Measurements from ENCODE around the gene TMEM151B. TPM values are rescaled to one million over a fixed set of nuclear protein-coding genes. Genes with fewer than 3 reads are reported as not detected.
A peak's percentile ranks its signal among the peaks of the same experiment; 100 is the strongest.
"Not testable (repeated sequence)": the region's sequence is repeated elsewhere in the genome, so short reads cannot be mapped to it uniquely, and the experiment has no call there.

TMEM151B gene
- polyA plus RNA-seq, 3 donors from 2014 or later, result not detected

DNA sequence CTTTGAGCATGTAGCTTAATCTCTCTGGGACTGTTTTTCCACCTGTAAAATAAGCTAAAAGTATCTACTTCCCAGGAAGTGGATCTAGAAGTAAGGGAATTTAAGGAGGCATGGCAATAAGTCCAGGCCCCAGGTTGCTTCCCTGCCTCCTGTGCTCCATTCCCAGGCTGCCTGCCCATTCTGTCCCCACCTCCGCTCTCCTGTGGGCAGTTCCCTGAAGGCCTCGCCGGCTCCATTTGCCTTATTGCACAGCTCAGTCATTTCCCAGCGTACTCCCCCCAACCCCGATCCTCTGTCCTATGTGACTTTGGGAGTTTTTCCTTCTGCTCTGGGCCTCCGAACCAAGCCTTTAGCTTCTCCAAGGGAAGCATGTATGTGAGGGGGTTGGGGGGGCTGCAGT, 42.2 kb upstream of the TMEM151B start:
- Mint-ChIP-seq H3K4me3 (no peak overlapping the region), H3K36me3 (no peaks in the 10 kb centered on the region), H3K27ac (no peak overlapping the region), H3K4me1 (peaks cover 9 to 10% of the 10 kb centered on the region in 2 donors), H3K27me3 (ENCODE audit: low read depth in 3 of 3) (peaks cover 4 to 9% (median 6%) of the 10 kb centered on the region in 3 donors), H3K9me3 (no peaks in the 10 kb centered on the region)
- DNase-seq, result no peak

DNA sequence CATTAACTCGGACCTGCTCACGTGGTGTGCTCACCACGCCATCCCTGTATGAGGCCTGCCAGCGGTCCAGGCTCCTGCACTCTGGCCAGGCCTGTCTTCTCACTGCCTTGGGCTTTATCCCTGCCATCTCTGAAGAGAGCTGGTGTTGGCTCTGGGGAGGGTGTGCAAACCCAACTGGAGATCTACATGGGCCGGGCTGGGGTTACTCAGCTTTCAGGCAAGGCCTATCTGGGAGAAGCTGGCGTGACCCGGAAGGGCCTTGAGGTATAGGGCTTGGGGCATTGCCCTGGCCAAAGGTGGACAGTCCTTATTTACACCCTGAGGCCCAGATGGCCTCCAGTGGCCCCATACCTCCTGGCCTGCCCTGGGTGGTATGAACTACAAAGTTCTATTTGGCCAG, 41.8 kb upstream of the TMEM151B start:
- H3K9me3 Mint-ChIP-seq, result no peaks in the 10 kb centered on the region
- no peak overlapping the region for H3K4me3 Mint-ChIP-seq
- H3K36me3 Mint-ChIP-seq, result no peaks in the 10 kb centered on the region
- no peak overlapping the region for H3K27ac Mint-ChIP-seq
- peaks cover 9% of the 10 kb centered on the region in 2 donors for H3K4me1 Mint-ChIP-seq
- peaks cover 2 to 9% (median 6%) of the 10 kb centered on the region in 3 donors for H3K27me3 Mint-ChIP-seq (ENCODE audit: low read depth in 3 of 3)
- no peak for DNase-seq

DNA sequence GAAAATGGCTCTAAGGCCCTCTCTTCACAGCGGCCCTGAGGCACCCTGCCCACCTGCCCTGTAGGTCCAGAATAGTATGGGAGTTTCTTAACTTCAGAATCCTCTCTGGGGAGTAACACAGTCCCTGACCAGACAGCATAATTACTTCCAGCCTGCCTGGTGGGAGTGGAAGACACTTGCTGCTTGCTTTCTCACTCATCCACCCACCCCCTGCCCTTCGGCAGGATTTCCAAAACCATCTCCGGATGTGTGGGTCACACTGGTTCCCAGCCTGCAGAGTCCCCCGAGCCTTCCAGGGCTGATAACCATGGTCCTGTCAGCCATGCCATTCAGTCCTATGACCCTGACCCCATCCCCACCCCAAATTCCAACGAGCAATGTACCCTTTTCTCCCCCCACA, 41.4 kb upstream of the TMEM151B start:
- no peaks in the 10 kb centered on the region for H3K9me3 Mint-ChIP-seq
- peaks cover 8 to 9% of the 10 kb centered on the region in 2 donors for H3K4me1 Mint-ChIP-seq
- no peak overlapping the region for H3K27ac Mint-ChIP-seq
- DNase-seq, result no peak
- no peak overlapping the region for H3K4me3 Mint-ChIP-seq
- H3K36me3 Mint-ChIP-seq, result no peaks in the 10 kb centered on the region
- H3K27me3 Mint-ChIP-seq (ENCODE audit: low read depth in 3 of 3), result peaks cover 2 to 10% (median 6%) of the 10 kb centered on the region in 3 donors

DNA sequence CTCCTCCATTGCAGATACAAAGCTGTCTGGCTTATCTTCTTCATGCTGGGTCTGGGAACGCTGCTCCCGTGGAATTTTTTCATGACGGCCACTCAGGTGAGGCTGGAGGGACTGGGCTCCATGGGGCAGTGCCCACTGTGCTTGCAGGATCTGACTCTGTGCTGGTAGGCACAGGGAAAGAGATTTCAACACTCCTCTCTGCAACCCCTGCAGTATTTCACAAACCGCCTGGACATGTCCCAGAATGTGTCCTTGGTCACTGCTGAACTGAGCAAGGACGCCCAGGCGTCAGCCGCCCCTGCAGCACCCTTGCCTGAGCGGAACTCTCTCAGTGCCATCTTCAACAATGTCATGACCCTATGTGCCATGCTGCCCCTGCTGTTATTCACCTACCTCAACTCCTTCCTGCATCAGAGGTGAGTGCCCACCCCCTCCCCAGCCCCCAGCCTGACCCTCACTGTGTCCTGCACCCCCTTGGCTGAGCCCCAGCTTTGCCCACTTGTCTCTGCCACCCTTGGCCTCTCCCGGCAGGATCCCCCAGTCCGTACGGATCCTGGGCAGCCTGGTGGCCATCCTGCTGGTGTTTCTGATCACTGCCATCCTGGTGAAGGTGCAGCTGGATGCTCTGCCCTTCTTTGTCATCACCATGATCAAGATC, 40.7 kb upstream of the TMEM151B start:
- Mint-ChIP-seq H3K27ac (no peak overlapping the region), H3K9me3 (no peaks in the 10 kb centered on the region), H3K4me3 (no peak overlapping the region), H3K4me1 (peaks cover 1 to 2% of the 10 kb centered on the region in 2 donors), H3K36me3 (no peaks in the 10 kb centered on the region), H3K27me3 (ENCODE audit: low read depth in 3 of 3) (peaks cover 0 to 9% (median under 1%) of the 10 kb centered on the region in 3 donors)
- DNase-seq, result no peak

DNA sequence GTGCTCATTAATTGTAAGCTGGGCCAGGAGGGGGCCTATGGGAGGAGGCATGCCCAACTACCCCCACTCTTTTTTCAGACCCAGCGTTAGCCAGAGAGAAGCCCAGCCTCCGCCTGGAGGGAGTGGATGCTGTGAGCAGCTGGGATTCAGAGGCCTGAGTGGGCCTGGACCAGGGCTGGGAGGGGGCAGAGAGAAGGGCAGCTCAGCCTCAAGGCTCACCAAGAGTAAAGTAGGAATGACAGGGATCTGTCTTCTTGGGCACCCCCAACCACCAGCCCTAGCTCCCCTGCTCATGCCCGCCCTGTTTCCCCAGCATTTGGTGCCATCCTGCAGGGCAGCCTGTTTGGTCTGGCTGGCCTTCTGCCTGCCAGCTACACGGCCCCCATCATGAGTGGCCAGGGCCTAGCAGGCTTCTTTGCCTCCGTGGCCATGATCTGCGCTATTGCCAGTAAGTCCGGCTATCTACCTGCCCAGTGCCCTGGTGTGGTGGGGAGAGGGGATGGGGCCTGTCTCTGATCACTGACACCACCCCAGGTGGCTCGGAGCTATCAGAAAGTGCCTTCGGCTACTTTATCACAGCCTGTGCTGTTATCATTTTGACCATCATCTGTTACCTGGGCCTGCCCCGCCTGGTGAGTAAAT, 40.1 kb upstream of the TMEM151B start:
- Mint-ChIP-seq H3K36me3 (no peaks in the 10 kb centered on the region), H3K27me3 (ENCODE audit: low read depth in 3 of 3) (peaks cover 0 to 6% (median 0%) of the 10 kb centered on the region in 3 donors), H3K9me3 (no peaks in the 10 kb centered on the region), H3K4me1 (no peaks in the 10 kb centered on the region), H3K4me3 (no peak overlapping the region), H3K27ac (no peak overlapping the region)
- no peak for DNase-seq

DNA sequence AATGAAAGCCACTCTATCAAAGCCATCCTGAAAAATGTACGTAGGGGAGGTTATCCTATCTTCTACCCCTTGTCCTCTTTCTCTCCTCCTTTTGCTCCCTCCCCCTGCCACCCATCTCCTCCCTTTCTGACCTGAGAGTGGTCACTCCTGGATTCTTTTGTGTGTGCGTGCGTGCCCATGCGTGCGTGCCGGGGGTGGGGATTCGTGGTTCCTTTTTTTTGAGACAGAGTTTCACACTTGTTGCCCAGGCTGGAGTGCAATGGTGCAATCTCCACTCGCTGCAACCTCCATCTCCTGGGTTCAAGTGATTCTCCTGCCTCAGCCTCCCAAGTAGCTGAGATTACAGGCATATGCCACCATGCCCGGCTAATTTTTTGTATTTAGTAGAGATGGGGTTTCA, 38.8 kb upstream of the TMEM151B start:
- not testable (repeated sequence) for H3K36me3 Mint-ChIP-seq; DNase-seq; H3K27ac Mint-ChIP-seq; H3K27me3 Mint-ChIP-seq (ENCODE audit: low read depth in 3 of 3); H3K4me3 Mint-ChIP-seq; H3K9me3 Mint-ChIP-seq; H3K4me1 Mint-ChIP-seq

DNA sequence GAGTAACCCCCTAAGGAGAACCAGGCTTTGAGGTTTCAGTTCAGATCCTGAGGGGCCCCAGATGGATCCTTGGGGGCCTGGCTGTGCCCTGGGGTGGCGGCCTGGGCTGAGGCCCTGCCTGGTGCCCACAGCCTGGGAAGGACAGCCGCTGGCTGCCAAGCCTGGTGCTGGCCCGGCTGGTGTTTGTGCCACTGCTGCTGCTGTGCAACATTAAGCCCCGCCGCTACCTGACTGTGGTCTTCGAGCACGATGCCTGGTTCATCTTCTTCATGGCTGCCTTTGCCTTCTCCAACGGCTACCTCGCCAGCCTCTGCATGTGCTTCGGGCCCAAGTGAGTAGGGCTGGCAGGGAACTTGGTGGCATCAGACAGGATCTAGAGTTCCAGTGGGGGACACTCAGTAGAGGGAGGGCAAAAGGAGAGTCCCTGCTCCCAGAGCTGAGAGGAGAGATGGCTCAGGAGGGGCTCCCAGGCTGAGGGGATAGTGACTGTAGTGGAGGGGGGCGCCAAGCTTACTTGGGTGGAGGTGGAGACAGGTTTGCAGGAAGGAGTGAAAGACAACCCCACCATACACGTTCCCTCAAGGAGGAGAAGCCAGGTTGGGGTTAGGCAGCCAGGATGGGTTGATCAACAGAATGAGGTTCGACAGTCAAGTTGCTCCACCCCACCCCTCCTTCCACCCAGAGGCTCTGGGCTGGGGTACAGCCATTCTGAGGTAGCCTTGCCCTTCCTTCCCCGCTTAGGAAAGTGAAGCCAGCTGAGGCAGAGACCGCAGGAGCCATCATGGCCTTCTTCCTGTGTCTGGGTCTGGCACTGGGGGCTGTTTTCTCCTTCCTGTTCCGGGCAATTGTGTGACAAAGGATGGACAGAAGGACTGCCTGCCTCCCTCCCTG, 37.3 kb upstream of the TMEM151B start:
- Mint-ChIP-seq H3K4me3 (no peak overlapping the region), H3K9me3 (no peaks in the 10 kb centered on the region), H3K27ac (no peak overlapping the region), H3K4me1 (peaks cover 7% of the 10 kb centered on the region in 2 donors), H3K36me3 (no peaks in the 10 kb centered on the region), H3K27me3 (ENCODE audit: low read depth in 3 of 3) (peaks cover 0 to 6% (median 2%) of the 10 kb centered on the region in 3 donors)
- DNase-seq, result no peak

DNA sequence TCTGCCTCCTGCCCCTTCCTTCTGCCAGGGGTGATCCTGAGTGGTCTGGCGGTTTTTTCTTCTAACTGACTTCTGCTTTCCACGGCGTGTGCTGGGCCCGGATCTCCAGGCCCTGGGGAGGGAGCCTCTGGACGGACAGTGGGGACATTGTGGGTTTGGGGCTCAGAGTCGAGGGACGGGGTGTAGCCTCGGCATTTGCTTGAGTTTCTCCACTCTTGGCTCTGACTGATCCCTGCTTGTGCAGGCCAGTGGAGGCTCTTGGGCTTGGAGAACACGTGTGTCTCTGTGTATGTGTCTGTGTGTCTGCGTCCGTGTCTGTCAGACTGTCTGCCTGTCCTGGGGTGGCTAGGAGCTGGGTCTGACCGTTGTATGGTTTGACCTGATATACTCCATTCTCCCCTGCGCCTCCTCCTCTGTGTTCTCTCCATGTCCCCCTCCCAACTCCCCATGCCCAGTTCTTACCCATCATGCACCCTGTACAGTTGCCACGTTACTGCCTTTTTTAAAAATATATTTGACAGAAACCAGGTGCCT, 36.6 kb upstream of the TMEM151B start:
- Mint-ChIP-seq H3K27ac (peak overlapping the region in 3 of 6 donors; percentile 6 to 71 (median 19)), H3K36me3 (no peaks in the 10 kb centered on the region), H3K4me1 (peaks cover 14% of the 10 kb centered on the region in 2 donors), H3K4me3 (no peak overlapping the region), H3K9me3 (no peaks in the 10 kb centered on the region), H3K27me3 (ENCODE audit: low read depth in 3 of 3) (peaks cover 0 to 6% (median 2%) of the 10 kb centered on the region in 3 donors)
- DNase-seq, result no peak

DNA sequence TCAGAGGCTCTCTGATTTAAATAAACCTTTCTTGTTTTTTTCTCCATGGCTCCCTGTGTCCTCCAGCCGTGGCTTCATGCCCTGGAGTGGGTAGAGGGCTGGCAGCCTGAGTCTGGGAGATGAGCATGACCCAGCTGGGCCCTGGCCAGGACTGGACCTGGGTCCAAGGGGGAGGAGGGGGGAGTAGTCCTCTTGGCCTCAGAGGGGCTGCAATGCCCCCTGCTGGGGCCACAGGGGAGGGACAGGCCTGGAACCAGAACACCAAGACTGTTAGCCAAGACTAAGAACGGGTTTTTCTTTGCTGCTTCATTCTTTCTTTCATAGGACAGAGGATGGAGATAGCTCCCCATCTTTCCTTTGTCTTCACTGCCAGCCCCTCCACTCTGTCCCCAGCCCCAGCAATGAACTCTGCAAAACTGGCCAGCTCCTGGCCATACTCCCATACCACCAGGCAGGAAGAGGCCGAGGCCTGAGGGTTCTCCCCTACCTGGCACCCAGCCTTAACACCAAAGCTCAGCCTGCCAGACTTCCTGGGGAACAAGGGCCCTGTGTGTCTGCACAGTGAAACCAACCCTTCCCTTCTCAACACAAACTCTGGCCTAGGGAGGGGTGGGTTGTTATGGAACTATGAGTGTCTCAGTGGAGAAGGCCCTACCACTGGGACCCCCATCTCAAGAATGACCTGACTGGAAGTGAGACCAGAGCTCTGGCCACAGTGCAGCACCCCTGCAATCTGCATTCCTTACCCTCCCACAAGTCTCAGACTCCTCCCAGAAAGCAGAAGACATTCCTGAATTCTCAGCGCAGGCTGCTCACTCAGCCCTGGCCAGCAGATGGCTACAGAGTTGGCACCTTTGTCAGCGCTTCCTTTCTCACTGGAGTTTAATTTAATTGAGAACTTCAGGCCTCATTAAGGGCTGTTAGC, 35.9 kb upstream of the TMEM151B start:
- no peak overlapping the region for H3K27ac Mint-ChIP-seq
- H3K27me3 Mint-ChIP-seq (ENCODE audit: low read depth in 3 of 3), result peaks cover 0 to 5% (median 2%) of the 10 kb centered on the region in 3 donors
- H3K4me1 Mint-ChIP-seq, result peaks cover 15 to 16% of the 10 kb centered on the region in 2 donors
- no peaks in the 10 kb centered on the region for H3K36me3 Mint-ChIP-seq
- DNase-seq, result no peak
- H3K4me3 Mint-ChIP-seq, result peak overlapping the region in 1 of 5 donors; percentile 1
- no peaks in the 10 kb centered on the region for H3K9me3 Mint-ChIP-seq

DNA sequence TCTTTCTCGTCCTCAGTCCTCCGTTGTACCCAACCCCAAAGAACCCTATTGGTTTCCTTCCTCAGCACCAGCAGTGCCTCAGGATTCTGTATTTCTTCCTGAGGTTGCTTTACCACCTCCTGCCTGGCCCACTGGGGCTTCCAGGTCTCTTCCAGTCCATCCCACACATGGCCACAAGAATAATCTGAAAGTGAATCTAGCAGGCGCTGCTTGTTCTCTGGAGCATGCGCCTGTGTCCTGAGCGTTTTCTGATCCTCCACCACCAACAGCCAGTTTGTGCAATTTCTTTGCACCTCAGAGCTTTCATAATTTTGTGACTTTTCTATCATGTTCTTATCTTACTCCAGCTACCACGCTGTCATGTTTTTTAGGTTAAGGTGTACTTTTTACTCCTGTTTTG, 35.0 kb upstream of the TMEM151B start:
- Mint-ChIP-seq H3K9me3 (no peaks in the 10 kb centered on the region), H3K36me3 (no peaks in the 10 kb centered on the region), H3K4me3 (peak overlapping the region in 1 of 5 donors; percentile 1), H3K4me1 (peaks cover 16% of the 10 kb centered on the region in 2 donors), H3K27me3 (ENCODE audit: low read depth in 3 of 3) (peaks cover 0 to 5% (median 2%) of the 10 kb centered on the region in 3 donors), H3K27ac (peak overlapping the region in 3 of 6 donors; percentile 46 to 69 (median 59))
- no peak for DNase-seq

DNA sequence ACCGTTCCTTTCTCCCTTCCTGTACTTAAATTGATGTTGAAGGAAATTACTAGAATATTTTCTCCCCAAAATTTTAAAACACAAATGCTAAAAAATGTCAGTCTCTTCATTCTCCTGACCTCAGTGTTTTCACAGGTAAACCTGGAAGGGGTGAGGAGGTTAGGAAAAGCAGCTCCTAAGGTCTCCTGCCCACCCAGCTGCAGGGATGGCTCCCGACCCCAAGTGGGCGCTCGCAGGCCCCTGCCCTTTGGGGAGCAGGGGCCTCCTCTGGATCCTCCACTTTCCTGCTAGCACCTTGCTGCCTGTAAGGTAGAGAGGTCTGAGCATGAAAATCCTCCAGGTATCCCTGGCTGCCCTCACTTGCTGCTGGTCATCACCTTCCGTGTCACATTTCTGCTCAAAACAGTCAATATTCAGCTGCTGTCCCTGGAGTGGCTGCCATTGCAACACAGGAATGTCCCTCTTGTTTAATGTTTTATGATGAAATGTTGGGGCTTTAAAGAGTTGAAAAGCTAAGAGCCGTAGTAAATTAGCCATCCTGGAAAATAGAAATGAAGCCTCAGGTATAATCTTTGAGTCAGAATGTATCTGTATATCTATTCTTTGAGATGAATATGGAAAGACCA, 34.2 kb upstream of the TMEM151B start:
- peak overlapping the region in 1 of 5 donors; percentile 27 for H3K4me3 Mint-ChIP-seq
- H3K36me3 Mint-ChIP-seq, result no peaks in the 10 kb centered on the region
- DNase-seq, result no peak

DNA sequence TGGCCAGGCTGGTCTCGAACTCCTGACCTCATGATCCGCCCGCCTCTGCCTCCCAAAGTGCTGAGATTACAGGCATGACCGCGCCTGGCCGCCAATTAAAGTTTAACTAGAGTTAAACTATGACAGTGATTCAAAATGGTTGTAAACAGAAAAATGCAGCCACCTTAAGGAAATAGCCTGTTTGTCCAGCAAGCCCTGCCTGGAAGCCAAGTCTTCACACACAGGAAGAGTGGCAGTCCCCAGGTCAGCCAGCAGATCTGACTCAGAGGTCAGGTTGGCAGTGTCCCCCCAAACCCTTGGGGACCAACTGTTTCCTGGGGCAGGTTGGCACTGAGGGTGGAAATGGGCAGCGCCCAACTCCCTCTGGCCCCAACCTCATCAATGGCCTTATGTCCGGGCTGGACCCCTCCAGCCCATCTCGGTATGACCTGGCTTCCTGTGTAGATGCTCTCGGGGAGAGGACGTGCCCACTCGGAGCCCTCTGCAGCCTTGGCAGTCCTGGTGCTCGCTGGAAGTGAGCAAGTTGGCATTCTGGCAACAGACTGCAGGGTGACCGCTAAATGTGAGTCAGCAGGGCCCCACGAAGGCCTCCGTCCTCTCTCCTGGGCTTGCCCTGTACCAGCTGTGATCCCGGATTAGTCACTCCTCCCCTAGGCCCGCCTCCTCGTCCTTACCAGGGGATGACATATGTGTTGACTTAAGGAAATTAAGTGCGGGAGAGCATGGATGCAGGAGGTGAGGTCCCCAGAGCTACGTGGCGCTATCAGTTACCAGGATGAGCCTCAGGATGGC, 33.0 kb upstream of the TMEM151B start:
- Mint-ChIP-seq H3K27me3 (ENCODE audit: low read depth in 3 of 3) (peaks cover 0 to 4% (median 2%) of the 10 kb centered on the region in 3 donors), H3K9me3 (no peaks in the 10 kb centered on the region), H3K4me3 (peak overlapping the region; percentile 85 to 93 (median 89)), H3K27ac (peak overlapping the region; percentile 77 to 96 (median 90)), H3K4me1 (peaks cover 16% of the 10 kb centered on the region in 2 donors), H3K36me3 (no peaks in the 10 kb centered on the region)
- DNase-seq, result peak; percentile 59 to 67 (median 60)

More for the DNA sequence above, 34.2 kb upstream of the TMEM151B start:
- Mint-ChIP-seq H3K4me1 (peaks cover 16% of the 10 kb centered on the region in 2 donors), H3K9me3 (no peaks in the 10 kb centered on the region), H3K27ac (peak overlapping the region in 1 of 6 donors; percentile 67), H3K27me3 (ENCODE audit: low read depth in 3 of 3) (peaks cover 0 to 5% (median 2%) of the 10 kb centered on the region in 3 donors)
